ENCODE measurements around the gene NELL1.

NELL1 gene

GRCh38 chr11:21414953-21415352 is 745.6 kb downstream of the NELL1 start:
- no peak for DNase-seq (ENCODE audit: low read depth in 2 of 2)

- no peak for DNase-seq (ENCODE audit: low read depth in 2 of 2)
Measured at GRCh38 chr11:21415606-21416005, 746.2 kb downstream of the NELL1 start.

GRCh38 chr11:21421711-21422329 is 752.4 kb downstream of the NELL1 start:
- DNase-seq (ENCODE audit: low read depth in 2 of 2): no peak

- DNase-seq (ENCODE audit: low read depth in 2 of 2): no peak
Measured at GRCh38 chr11:21426931-21427330, 757.5 kb downstream of the NELL1 start.

- no peak for DNase-seq (ENCODE audit: low read depth in 2 of 2)
Measured at GRCh38 chr11:21427726-21428125, 758.3 kb downstream of the NELL1 start.

- no peak for DNase-seq (ENCODE audit: low read depth in 2 of 2)
Measured at GRCh38 chr11:21428796-21429195, 759.4 kb downstream of the NELL1 start.

GRCh38 chr11:21429401-21429800 is 760.0 kb downstream of the NELL1 start:
- DNase-seq (ENCODE audit: low read depth in 2 of 2): no peak

GRCh38 chr11:21430537-21430936 is 761.2 kb downstream of the NELL1 start:
- no peak for DNase-seq (ENCODE audit: low read depth in 2 of 2)

GRCh38 chr11:21446939-21447590 is 777.7 kb downstream of the NELL1 start:
- no peak for DNase-seq (ENCODE audit: low read depth in 2 of 2)

- DNase-seq (ENCODE audit: low read depth in 2 of 2): no peak
Measured at GRCh38 chr11:21447871-21448270, 778.5 kb downstream of the NELL1 start.

- no peak for DNase-seq (ENCODE audit: low read depth in 2 of 2)
Measured at GRCh38 chr11:21456186-21456585, 786.8 kb downstream of the NELL1 start.

- DNase-seq (ENCODE audit: low read depth in 2 of 2): no peak
Measured at GRCh38 chr11:21460082-21460481, 790.7 kb downstream of the NELL1 start.

- DNase-seq (ENCODE audit: low read depth in 2 of 2): no peak
Measured at GRCh38 chr11:21461701-21462100, 792.3 kb downstream of the NELL1 start.

- DNase-seq (ENCODE audit: low read depth in 2 of 2): no peak
Measured at GRCh38 chr11:21464601-21465193, 795.3 kb downstream of the NELL1 start.

- DNase-seq (ENCODE audit: low read depth in 2 of 2): no peak
Measured at GRCh38 chr11:21465203-21465602, 795.8 kb downstream of the NELL1 start.

- no peak for DNase-seq (ENCODE audit: low read depth in 2 of 2)
Measured at GRCh38 chr11:21465920-21466319, 796.5 kb downstream of the NELL1 start.

- DNase-seq (ENCODE audit: low read depth in 2 of 2): no peak
Measured at GRCh38 chr11:21470521-21470920, 801.1 kb downstream of the NELL1 start.

- no peak for DNase-seq (ENCODE audit: low read depth in 2 of 2)
Measured at GRCh38 chr11:21472261-21472660, 802.9 kb downstream of the NELL1 start.

GRCh38 chr11:21474529-21474928 is 805.1 kb downstream of the NELL1 start:
- no peak for DNase-seq (ENCODE audit: low read depth in 2 of 2)

GRCh38 chr11:21475276-21475675 is 805.9 kb downstream of the NELL1 start:
- no peak for DNase-seq (ENCODE audit: low read depth in 2 of 2)

- DNase-seq (ENCODE audit: low read depth in 2 of 2): no peak
Measured at GRCh38 chr11:21476588-21476987, 807.2 kb downstream of the NELL1 start.

- DNase-seq (ENCODE audit: low read depth in 2 of 2): no peak
Measured at GRCh38 chr11:21480240-21480639, 810.9 kb downstream of the NELL1 start.

GRCh38 chr11:21481255-21481654 is 811.9 kb downstream of the NELL1 start:
- DNase-seq (ENCODE audit: low read depth in 2 of 2): no peak

Measured in stimulated activated CD8-positive, alpha-beta memory T cell treated with anti-CD3 and anti-CD28 coated beads, Interleukin-7, amount 100 ng/mL, for 4 hours (primary cell).